ENCODE data around the gene HDAC7.
"Not testable (repeated sequence)": the region's sequence is repeated elsewhere in the genome, so short reads cannot be mapped to it uniquely, and the experiment has no call there.

The HDAC7 gene

DNA sequence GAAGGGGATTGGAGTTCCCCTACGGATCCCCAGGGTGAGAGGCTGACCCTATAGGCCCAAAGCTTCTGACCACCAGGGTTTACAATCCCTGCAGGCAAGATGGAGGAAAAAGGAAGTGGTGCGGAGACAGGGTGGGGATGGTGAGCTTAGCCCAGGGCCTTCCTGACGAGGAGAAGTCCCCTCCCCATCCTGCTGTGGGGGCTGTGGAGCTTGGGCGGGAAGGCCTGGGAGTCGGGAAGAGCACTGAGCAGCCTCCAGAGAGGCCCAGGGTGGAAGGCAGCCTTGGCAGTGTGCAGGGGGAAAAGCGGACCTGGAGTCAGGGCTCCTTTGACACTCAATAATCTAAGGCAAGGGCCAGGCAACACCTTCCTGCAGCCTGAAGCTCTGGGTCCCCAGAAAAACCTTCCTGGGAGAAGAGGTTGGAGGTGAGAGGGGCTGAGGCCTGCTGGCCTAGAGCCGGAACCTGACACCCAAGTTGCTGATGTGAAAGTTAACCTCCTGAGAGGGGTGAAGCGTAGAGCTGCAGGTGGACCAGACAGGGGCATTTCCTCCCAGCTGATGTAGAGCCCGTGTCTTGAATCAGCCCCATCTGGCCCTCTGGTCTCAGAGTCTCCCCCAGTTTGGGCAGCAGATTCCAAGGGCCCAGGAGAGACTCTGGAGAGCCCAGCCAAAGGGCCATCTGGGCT is 6.0 kb downstream of the HDAC7 start:
- DNase-seq, result peak in 3 of 51 donors; percentile 35 to 50 (median 41)

DNA sequence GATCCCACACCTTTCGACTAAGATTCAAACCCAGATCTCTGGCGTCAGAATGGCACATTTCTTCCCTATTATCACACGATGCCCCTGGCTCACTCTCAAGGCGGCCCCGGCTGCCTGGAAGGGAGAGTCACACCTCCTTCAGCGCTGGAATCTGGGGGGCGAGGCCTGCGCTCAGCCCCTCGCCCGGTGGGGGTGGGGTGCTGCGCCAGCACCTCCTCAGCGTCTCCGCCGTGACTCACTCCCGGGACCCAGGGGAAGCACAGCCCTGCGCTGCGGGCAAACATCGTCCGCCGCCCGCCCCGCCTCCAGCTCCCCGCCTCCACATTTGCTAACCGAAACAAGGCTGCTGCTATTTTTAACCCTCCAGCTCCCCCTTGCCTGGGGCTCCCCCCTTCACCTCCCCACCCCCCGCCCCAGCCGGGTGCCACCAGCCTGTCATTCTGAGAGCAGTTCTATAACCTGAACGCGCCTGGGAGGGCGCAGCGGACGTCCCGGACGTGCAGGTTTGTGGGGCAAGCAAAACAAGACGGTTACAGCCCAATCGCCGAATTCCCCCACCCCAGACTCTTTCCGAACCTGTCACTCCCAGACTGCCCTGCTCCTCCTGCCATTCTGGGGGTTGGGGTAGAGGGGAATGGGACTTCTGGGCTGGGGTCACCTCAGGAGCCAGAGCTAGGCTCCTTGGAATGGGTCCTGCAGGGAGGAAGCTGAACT is 6.7 kb downstream of the HDAC7 start:
- DNase-seq, result peak in 42 of 51 donors; percentile 22 to 81 (median 56)

DNA sequence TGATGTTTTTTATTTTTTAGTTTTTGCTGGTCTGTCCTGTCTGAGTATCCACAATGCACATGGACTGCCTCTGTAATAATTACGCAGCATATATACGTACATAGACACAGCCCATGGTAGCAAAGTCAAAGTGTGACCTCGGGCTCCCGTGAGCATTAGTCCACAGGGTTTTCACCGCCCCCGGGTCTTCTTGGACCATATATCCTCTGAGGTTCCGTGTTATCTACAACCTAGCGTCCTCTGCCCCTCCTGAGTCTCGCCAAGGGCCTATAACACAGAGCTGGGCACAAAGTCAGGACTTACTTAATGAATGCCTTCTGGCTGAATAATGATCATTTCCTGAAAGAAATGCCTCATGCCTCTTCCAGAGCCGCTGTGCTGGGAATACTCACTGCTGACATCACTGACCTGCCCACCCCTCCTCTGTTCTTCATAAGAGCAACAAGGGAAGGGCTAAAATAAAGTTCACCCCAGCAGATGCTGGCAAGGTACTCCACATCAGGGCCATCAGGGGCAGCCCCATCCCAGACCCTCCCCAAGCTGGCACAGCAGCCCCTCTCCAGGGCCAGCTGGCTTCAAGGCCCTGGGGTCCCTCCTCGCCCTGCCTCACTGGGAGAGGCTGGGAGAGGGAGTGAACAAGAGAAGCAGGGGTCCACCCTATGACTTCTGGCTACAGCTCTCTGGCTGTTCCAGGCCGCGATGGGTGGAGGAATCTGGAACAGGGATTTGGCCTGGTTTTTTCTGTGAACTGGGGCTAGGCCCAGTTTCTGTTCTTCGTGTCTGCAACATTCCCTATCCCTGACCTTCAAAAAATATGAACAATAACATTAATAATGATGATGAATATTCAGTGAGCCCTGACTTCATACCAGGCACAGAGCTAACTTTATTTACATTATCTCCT is 7.9 kb downstream of the HDAC7 start:
- DNase-seq, result peak in 9 of 51 donors; percentile 16 to 84 (median 48)

DNA sequence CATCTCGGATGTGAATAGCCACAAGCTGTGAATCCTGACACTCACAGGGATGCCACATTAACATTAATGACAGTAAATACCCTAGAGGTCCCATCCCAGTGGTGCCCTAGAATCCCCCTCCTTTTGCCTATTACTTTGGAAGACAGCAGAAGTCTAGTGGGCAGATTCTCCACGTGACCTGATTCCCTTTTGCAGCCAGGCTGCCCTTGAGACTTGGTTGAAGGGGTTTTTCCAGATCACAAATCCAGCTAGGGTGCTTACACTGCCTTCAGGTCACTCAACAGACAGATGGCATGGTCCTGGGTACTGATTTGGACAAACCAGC is 8.7 kb downstream of the HDAC7 start:
- peak in 5 of 51 donors; percentile 11 to 27 (median 18) for DNase-seq

DNA sequence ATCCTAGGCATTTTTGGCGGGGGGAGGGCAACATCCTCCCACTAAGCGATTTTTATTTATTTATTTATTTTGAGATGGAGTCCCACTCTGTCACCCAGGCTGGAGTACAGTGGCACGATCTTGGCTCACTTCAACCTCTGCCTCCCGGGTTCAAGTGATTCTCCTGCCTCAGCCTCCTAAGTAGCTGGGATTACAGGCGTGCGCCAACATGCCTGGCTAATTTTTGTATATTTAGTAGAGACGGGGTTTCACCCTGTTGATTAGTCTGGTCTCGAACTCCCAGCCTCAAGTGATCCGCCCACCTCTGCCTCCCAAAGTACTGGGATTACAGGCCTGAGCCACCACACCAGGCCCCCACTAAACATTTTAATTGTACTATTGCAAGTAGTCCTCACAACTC is 10.2 kb downstream of the HDAC7 start:
- DNase-seq, result not testable (repeated sequence)

DNA sequence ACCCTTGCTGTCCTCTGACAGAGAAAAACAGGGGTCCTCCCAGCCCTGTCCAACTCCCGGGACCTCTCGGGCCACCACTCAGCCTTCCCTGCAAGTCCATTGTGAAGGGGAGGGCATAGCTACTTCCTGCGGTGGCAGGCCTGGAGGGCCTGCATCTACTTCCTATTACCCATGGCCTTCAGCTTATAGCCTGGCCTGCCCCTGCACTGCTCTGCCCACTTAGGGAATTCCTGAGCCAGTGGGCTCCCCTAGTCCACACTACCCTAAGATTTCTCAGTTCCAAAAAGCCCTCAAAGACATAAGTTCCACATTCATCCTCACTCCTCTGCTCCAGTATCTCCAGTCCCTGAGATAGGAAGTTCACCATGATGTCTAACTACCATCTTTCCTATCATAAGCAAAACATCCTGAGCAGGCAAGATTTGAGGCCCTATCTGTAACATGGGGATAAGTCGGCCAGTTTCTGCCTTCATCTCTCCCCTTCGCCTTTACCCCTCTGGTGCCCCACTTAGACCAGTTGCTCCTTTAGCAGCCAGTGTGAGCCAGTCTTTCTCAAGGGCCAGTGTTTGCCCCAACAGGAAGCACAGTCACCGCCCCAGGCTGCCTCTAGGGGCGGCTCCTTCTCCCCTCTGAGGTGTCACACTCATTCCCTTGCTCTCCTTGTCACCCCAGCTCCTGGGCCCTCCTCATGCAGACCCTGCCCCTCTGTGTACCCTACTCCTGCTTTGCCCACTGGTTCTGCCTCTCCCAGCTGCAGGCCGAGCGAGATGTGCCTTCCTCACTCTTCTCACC is 10.9 kb downstream of the HDAC7 start:
- DNase-seq, result no peak

DNA sequence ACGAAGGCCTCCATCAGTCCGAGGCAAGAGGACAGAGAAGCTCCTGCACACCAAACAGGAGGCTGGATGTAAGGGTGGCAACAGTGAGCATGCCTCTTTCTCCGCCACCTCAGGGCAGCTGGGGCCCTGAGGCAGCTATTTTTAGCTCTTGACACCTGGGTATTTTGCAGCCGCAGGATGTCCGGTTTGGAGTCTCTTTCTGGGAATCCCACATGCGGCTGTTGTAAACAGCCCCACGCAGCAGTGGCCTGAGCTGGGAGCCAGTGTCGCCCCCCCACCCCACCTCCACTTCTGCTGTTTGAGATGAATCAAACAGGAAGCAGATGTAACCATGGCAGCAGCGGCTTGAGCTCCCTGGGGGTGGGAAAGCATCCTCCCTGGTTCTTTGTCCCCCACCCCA is 11.7 kb downstream of the HDAC7 start:
- peak in 11 of 51 donors; percentile 18 to 50 (median 32) for DNase-seq

DNA sequence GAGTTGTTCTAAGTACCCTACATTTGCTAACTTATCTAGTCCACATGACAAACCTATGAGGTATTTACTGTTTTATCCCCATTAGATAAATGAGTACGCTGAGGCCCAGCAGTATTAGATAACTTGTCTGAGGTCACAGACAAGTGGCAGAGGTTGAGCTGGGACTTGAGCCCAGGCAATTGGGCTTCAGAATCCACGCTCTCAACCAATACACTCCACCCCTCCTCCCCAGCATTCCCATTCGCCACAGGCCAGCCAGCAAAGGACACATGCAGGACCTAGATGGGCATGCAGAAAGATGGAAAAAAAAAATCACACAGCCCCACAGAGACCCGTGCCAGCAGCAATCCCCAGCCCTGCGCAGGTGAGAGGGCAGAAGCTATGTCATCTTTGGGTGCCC is 12.4 kb downstream of the HDAC7 start:
- no peak for DNase-seq

DNA sequence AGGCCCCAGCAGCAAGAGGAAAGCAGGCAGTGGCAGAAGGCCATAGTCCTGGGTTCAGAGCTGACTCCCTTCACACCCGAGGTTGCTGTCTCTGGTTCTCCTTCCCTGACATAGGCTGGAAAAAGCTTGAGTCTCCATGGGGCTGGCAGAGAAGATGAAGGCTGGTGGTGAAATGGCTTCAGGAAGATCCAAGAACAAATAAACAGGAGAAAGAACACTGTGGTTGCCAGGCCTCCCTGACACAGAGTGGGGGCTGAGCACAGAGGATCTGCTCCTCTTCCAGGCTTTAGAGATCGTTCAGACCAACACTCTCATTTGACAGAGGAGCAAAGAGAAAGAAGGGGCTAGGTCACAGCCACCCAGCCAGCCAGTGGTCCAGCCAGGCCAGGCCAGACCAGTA is 14.3 kb downstream of the HDAC7 start:
- no peak for DNase-seq

DNA sequence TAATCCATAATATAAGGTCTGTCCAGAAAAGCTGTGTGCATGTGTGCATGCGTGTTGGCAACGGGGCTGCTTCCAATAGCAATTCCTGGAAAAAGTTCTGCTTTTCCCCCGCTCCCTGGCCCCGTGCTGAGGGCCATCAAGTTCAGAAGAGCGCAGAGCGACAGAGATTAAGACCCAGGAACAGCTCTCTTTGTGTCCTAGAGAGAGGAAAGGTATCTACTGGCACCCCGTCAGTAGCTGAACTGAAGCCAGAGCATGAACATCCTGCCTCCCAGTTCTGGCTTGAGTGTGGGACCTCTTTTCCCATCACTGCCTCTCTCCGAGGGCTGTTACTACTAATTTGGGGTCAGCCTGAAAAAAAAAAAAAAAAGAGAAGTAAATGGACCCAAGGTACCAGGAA is 15.5 kb downstream of the HDAC7 start:
- no peak for DNase-seq

DNA sequence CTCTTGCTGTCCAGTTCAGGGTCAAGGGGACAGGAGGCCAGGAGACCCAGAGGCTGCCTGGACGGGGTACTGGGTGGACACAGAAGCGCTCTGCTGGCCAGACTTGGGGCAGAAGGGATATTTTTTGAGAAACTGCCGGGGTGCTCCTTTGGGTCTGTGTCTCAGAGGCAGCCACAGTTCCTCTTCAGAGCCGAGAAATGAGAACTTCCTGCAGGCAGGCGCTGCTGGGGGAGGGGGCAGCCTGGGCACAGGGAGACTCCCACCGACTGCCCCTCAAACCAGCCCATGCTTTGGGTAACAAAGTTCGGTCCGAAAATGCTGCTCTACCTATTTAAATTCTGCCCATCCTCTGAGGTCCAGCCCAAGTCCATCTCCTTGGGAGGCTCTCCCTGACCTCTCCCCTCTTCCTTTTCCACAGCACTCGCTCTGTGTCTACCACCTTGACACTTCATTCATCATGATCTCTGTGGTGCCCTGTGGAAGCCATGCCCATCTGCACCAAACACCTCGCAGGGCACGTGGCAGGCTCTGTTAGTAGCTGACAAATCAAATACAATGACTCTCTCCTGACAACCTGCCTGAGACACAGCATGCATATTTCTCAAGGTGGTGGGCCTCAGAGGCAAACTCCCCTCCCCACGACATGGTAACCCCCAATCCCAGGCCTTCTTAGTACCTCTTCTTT is 16.4 kb downstream of the HDAC7 start:
- DNase-seq, result no peak

DNA sequence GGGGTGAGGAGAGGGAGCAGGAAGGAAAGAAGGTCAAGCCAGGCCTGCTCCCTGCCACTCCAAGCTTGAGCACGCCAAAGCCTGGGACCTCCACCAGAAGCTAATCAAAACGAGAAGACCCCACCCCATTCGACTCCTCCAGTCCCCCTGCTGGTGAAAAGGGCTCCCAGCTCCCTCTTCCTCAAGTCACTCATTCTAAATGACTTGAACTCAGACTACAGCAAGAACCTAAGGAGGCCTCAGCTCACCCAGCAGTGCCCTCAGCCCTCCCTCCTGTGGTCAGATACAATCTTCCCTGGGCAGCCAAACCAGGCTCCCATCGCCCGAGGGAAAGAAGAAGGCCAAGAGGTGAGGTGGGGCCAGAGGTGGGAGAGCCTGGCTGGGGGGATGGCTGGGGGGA is 17.4 kb downstream of the HDAC7 start:
- no peak for DNase-seq

DNA sequence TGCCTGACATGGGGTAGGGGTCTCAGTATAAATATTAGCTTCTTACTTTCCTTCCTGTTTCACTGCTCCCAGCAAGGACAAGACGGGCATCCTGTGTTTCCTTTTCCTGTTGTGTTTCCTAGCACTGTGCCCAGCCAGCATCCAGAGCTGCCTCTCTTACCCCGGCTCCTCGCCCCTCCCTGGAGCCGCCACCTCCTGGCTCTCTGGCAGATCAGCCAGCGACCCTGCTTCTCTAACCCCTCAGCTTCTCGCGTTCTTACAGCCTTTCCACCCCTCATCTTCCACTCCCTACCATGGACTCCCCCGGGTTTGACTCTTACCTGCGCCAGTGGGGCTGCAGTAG is 17.8 kb downstream of the HDAC7 start:
- DNase-seq, result no peak

DNA sequence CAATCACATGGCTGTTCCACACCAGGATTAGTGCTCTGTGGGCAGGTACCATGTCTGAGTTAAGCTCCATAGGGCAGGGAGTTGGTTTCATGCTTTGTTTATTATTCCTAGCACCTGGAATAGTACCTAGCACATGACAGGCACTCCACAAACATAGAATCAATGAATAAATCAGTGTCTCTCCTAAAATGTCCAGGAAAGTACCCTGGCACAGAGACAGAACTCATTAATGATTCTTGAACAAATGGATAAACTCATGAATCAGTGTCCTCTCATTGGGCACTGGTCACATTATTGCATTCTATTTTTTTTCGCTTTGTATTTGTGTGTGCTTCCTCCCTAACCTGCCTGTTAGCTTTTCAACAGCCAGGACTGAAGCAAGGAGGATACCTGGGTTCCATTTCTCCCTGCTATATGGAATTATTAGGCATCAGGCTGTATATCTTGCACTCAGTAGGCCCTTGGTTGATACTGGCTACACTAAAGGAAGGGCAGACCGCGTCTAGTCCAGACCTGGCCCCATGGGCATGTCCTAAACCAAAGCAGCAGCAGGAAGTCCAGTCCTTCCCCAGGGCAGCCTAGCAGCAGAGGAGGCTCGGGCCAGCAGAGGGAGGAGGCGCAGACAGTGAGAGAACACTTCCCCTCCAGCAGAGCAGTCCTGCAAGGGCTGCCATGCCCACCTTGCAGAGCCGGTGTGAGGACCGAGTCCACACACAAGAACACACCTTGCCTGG is 18.4 kb downstream of the HDAC7 start:
- peak in 5 of 51 donors; percentile 10 to 31 (median 25) for DNase-seq

DNA sequence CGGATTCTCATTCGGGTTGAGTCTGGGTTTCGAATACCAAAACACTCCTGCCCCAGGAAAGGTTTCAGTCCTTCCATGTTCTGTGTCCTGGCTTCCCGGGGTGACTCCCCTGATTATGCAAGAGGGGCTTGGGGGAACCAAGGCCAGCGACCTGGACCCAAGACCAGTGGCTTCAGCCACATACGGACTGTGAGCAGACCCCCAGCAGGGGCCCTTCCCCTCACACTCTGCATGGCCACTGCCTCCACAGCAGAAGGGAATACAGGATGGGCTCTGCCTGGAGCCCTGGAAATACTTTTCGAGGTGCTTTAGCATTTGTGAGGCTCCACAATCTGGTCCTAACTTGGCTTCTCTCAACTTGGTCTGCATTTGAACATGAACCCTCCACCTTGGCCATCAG is 19.1 kb downstream of the HDAC7 start:
- no peak for DNase-seq

DNA sequence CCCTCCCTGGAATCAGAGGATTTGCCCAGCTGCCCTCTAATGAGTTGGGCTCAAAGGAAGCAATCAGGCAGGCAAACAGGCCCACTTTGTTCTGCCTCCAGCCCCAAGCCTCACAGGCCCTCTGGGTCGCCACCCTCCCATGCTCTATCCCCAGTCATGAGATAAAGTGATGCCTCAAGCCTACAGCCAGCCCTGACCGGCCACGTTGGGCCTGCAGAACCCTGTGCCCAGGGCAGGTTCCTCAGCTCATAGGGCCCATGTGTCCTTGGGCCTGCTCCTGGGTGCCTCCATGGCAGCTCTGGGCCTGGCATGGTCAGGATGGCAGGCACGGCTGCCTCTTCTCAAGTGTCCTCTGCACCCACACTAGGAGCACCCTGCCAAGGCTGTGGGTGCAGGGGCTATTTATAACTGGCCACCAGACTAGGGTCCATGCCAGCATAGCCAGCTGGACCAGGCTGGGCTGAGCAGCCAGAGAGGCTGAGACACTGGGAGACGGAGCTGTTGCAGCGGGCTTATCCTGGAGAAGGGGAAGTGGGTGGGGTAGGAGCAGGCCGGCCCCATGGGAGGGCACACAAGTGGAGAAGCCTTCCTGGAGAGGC is 20.2 kb downstream of the HDAC7 start:
- peak in 27 of 51 donors; percentile 32 to 82 (median 59) for DNase-seq

DNA sequence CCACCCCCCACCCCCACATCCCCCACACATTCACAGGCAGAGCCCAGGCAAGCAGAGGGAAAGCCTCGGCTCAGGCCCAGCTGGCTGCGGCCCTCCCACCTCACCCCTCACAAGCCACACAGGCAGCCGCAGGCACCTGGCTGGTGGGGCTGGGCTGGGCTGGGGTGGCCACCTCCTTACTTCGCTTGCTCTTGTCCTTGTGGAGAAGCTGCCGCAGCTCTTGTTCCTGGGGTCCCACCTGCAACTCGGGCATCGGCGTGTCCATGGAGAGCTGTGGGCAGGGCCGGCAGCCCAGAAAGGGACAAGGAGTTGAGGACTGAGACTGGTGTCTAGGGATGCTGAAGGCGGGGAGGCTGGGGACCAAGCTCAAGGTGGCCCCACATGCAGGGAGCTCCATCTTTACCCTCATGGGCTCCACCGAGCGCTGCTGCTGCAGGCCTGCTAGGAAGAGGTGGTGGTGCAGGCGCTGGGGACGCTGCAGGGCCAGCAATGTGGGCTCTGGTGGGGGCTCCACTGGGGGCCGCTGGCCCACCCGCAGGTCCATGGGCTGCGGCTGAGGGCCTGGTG is 21.2 kb downstream of the HDAC7 start:
- DNase-seq, result no peak

DNA sequence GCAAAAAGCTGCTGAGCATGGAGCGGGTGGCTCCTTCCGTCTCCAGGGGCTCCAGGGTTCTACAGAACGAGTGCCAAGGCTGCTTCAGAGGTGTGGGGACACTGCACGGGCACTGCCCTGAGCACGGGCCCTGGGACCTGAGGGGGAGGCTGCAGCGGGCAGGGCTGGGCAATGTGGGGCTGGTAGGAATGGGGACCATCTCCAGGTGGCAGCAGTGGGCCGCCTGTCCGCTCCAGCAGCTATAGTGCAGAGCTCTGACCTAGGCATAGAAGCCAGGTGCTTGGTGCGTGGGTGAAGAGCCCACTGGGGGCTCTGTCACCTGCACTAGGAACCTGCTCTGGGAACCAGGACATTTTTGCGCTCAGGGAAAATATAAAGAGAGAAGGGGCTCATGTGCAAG is 22.3 kb downstream of the HDAC7 start:
- DNase-seq, result peak in 11 of 51 donors; percentile 12 to 64 (median 32)

DNA sequence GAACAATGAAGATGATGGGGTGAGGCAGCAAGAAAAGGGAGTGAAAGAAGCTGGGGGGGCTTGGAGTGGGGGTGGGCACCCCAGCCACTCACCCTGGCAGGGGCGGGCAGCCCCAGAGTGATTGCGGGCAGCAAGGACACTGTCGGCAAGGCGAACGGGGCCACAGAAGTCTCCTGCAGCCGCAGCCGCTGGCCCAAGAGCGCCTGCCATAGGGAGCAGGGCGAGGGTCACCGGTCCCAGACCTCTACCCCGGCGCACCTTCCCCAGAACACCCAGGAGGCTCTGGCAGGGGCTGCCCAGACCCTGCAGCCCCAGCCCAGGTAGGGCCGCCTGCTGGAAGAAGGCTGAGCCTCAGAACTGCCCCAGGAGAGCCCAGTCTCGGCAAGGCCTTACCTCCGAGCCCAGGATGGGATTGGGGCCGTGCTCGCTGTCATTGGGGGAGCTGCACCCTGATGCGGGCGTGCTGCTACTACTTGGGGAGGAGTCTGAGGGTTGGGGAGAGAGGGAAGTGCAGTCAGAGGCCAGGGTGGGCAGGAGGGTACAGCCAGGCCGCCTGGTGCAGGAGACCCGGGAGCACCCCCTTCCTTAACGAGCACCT is 23.8 kb downstream of the HDAC7 start:
- no peak for DNase-seq
